Stimulated activated CD8-positive, alpha-beta memory T cell treated with anti-CD3 and anti-CD28 coated beads, Interleukin-7, amount 100 ng/mL, for 1 hour (primary cell): ENCODE data around the gene PSMB11.

Experiments
- DNase-seq, 2 donors: peaks; one replicate each; pipeline ENCODE4 v3.0.0-alpha.2; 2020; ENCODE audit warnings: low read depth in 2 of 2

Gene PSMB11

GRCh38 chr14:23085458-23085857, 43.4 kb downstream of the PSMB11 start:
- no peak for DNase-seq

GRCh38 chr14:23086565-23086964, 44.6 kb downstream of the PSMB11 start:
- DNase-seq: no peak

GRCh38 chr14:23089498-23090253, 47.7 kb downstream of the PSMB11 start:
- no peak for DNase-seq

- DNase-seq: no peak
Observed at GRCh38 chr14:23090254-23090636, 48.2 kb downstream of the PSMB11 start.

- no peak for DNase-seq
Observed at GRCh38 chr14:23091294-23092225, 49.5 kb downstream of the PSMB11 start.

GRCh38 chr14:23093104-23093503, 51.1 kb downstream of the PSMB11 start:
- no peak for DNase-seq

- DNase-seq: no peak
Observed at GRCh38 chr14:23093526-23093925, 51.5 kb downstream of the PSMB11 start.
